Activated T-helper 1 cell treated with anti-CD3 and anti-CD28 coated beads, Interleukin-2, amount 50 U/mL, for 16 hours (primary cell): ENCODE results near the gene FBN1.

ENCODE experiments used
- DNase-seq, 2 donors: peaks; one replicate each; pipeline ENCODE4 v3.0.0-alpha.2; 2020; ENCODE audit warnings: low read depth in 1 of 2, low spot score in 1 of 2

The FBN1 gene

DNA sequence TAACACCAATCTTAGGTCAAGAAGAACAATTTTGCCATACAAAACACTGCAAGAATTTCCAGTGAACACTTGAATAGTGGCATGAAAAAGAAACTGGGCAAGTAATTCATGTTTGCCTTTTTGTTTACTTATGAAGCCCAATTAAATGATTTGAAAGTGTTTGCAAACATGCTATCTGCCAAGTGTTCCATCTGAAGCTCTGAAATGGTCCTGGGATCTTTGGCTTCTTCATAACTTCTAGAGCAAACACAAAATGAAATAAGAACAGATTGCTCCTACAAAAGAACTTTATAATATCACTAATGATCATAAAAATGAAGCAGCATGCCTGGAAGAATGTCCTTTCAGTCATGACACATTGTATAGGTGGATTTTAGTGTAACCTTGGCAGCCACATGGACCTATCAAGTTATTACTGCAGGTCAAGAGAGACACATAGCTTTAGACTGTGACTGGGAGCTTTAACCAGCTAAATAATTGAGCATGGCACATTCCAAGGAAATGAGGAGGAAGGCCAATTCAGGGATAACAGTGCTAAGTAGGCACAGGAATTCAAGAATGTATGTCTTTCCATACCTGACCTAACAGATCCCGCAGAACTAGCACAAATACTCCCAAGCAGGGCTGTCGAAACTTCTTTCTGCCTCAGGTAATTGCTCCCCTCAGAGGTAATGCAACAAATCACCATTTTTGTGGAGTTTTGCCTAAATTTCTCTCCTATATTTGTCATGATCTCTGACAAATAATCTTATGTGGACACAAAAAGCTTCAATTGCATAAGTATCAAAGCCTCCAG, 169.7 kb downstream of the FBN1 start:
- DNase-seq, result no peak

DNA sequence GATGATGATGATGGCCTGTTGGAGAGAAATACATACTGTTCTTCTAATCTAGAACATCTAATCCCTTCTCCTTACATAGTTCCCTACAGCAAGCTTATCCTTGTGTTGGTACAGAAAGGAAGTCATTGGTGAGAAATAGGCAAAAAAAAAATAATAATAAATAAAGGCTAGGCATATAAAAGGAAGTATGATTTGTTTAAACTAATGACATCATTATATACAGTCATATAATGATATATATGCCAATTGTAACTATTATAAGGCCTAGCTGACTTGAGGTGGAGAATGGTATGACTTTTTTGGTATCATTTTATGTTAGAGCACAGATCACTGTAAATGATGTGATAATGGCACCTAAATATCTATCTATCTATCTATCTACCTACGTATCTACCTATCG, 171.8 kb downstream of the FBN1 start:
- no peak for DNase-seq

GRCh38 chr15:48472756-48473155, 172.8 kb downstream of the FBN1 start:
- no peak for DNase-seq

- no peak for DNase-seq
Observed at GRCh38 chr15:48471073-48471472, 174.4 kb downstream of the FBN1 start.

DNA sequence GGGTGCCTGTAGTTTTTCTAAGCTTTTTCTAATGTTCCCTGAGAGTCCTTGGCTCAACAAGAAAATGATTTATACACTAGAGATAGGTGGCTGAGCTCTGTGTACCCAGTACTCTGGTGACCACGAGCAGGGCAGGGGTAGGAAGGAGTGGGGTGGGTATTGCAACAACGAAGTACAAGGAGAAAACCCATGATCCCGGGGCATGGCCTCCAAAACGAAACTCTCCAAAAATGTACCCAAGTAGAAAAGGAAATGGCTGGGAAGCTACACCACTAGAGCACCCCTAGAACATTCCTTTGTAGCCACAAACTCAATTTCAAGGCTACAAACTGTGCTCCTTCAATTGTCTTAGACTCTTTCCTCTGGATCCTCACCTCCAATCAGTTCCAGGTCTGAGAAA, 175.4 kb downstream of the FBN1 start:
- no peak for DNase-seq

- DNase-seq, result no peak
Observed at GRCh38 chr15:48469681-48470080, 175.8 kb downstream of the FBN1 start.

GRCh38 chr15:48469271-48469670, 176.2 kb downstream of the FBN1 start:
- DNase-seq, result no peak

DNA sequence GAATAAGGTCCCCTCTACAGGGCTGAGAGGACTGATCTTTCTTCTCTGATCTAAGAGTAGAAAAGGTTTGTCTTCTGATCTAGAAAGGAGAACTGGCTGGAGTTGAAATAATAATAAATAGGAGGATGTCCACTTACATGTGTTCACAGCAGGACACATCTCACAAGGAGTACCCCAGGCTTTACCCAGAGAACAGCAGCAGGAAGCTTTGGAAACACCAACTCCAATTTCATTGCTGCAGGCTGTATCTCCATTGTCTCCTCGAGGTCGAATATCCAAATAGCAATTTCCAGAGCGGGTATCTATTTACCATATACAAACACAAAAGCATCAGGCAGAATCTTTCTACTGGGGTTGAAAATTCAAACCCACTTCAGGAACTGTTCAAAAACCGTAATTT, 177.7 kb downstream of the FBN1 start:
- DNase-seq, result no peak

DNA sequence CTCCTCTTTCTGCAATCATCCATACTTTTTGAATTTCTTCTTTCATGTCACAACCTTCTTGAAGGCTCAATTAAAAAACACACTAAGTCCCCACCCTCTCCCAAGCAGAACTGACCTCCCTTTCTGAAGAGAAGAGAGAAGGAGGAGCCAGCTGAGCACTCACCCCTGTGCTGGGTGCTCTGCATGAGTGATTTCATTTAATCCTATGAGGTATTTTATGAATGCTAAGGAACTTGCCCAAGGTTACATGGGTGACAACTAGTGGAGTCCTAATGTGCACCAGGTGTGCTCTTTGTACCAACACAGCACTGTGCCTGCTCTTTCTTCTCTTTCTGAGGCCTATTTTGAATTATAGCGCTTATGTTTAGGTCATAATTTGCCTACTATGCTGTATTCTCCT, 178.7 kb downstream of the FBN1 start:
- no peak for DNase-seq

DNA sequence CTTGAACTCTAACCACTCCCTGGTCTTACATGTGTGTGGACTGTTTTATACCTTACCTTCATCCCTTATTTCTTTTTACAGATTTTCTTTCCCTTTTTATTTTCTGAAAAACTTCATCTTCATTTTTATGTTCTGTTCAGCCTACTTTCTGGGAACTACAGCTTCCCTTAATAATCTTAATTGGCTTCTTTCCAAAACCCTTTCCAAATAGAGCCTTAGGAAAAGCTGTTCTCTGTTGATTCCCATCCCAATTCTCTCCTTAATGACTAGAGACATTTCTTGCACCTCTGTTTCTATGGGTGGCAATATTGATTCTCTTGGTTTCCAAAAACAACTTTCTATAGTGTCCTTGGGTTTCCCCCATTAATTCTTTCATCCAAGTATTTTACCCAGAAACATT, 179.4 kb downstream of the FBN1 start:
- no peak for DNase-seq

- DNase-seq, result no peak
Observed at GRCh38 chr15:48465410-48465809, 180.1 kb downstream of the FBN1 start.

GRCh38 chr15:48463366-48463880, 182.1 kb downstream of the FBN1 start:
- DNase-seq, result no peak

GRCh38 chr15:48462688-48463087, 182.8 kb downstream of the FBN1 start:
- no peak for DNase-seq

- DNase-seq, result no peak
Observed at GRCh38 chr15:48459571-48460442, 185.7 kb downstream of the FBN1 start.

DNA sequence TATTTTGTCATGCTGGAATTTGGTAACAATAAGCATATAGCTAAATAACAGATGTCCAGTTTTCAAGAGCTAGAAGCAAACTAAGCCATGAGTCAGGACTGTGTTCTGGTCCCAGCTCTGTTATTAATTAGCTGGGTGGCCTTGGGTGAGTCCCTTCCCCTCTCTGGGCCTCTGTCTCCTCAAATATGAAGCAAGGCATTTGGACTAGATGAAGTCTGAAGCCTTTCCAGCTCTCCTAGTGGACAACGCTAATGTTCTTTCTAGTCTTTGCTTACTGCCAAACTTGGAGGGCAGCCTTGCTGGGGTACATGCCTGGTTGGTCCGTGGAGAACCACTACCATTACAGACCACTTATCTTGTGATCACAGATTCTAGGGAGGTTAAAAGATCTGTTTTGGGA, 186.6 kb downstream of the FBN1 start:
- no peak for DNase-seq

GRCh38 chr15:48456134-48456533, 189.4 kb downstream of the FBN1 start:
- DNase-seq, result no peak

GRCh38 chr15:48451736-48452135, 193.8 kb downstream of the FBN1 start:
- no peak for DNase-seq

DNA sequence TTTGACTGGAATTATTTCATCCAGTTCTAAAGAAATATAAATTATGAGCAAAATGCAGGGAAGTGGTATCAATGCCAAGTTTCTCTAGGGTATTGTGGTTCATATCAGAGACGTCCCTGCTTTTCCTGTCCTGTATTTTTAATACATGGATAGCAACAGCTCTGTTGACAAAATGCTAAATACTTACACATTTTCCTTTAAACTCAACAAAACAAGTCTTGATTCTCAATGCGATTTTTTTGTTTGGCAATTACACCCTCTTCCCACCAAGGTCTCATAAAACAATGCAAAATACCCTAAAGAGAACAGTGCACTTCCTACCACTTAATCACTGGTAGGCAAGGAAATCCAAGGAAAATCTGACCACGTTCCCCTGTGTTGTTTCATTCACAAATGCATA, 194.3 kb downstream of the FBN1 start:
- no peak for DNase-seq

- no peak for DNase-seq
Observed at GRCh38 chr15:48449734-48450133, 195.8 kb downstream of the FBN1 start.

DNA sequence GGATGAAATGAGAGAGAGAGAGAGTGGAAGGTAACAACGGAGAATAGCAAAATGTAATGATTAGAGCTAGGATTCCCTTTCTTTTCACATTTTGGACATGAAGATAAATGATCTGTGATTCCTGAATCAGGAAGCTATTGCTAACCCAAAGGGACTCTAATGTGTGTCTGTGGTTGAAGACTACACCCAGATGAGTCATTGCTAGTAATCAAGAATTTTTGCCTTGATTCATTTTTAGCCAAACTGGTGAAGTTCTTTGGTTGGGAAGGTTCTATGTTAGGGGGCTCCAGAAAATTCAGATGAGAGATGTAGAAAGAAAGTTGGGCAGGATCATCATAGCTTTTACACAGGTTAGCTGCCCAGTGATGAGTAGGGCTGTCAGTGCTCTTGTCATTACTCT, 197.9 kb downstream of the FBN1 start:
- no peak for DNase-seq

DNA sequence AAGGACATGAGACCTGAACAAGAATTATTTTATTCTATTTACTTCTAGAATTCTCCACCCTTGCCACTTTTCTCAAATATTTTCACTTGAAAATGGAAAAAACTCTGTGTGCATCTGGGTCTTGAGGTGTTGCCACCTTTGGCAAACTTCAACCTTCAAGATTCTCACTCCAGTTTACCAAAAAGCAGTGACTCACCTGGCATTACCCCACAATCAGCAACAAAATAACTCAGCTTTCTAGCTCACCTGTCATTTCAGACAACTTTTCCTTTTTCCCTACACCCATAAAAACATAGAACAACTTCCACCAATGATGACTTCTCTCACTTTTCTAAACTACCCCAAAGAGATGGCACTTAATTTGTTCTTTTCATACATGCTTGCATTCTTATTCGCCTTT, 198.5 kb downstream of the FBN1 start:
- no peak for DNase-seq

DNA sequence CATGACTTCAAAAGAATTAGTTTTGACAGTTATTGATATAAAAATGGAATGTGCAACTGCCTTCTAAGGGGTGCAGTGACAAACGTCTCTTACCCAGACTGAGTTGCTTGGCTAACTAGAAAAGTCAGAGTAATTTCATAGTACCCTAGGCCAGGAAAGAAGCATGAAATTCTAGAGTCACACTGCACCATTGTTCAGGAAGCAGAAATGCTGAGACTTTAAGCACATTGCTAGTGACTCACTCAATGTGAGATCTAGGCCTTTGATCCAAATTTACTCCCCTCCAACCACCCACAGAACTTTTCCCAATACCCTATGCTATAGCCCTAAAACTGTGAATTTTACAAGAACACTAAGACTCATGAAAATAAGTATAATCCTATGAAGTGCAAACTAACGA, 203.5 kb downstream of the FBN1 start:
- no peak for DNase-seq
